ENCODE data around the gene DUOX1. TPM values are rescaled to one million over a fixed set of nuclear protein-coding genes. Genes with fewer than 3 reads are reported as not detected.
A peak's percentile ranks its signal among the peaks of the same experiment; 100 is the strongest.

Gene DUOX1
- total and polyA plus RNA-seq, 7 donors = 0.03 to 0.94 (median 0.46) TPM

GRCh38 chr15:45110256-45110820 lies 19.5 kb upstream of the DUOX1 start:
- no peak for DNase-seq
- intact Hi-C loops (cut with DNase I) = no loop called here

GRCh38 chr15:45111390-45112142 lies 18.2 kb upstream of the DUOX1 start:
- no peaks in the 10 kb centered on the region for H3K9me3 ChIP-seq
- H3K27me3 ChIP-seq (ENCODE audit: insufficient read depth in 3 of 3, low read length in 2 of 3) = peaks cover 3 to 79% (median 52%) of the 10 kb centered on the region in 3 donors
- no peak for ATAC-seq
- no peak overlapping the region for H3K4me3 ChIP-seq
- WGBS, 3 donors = 3 to 5% (median 3%) methylated on average over 42 to 71 of the region's 71 CpGs
- TF ChIP-seq, protein P1, sequence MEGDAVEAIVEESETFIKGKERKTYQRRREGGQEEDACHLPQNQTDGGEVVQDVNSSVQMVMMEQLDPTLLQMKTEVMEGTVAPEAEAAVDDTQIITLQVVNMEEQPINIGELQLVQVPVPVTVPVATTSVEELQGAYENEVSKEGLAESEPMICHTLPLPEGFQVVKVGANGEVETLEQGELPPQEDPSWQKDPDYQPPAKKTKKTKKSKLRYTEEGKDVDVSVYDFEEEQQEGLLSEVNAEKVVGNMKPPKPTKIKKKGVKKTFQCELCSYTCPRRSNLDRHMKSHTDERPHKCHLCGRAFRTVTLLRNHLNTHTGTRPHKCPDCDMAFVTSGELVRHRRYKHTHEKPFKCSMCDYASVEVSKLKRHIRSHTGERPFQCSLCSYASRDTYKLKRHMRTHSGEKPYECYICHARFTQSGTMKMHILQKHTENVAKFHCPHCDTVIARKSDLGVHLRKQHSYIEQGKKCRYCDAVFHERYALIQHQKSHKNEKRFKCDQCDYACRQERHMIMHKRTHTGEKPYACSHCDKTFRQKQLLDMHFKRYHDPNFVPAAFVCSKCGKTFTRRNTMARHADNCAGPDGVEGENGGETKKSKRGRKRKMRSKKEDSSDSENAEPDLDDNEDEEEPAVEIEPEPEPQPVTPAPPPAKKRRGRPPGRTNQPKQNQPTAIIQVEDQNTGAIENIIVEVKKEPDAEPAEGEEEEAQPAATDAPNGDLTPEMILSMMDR (IDR thresholded peaks at IDR 0.05) = no peak
- intact Hi-C loops (cut with DNase I) = no loop called here
- no peak for DNase-seq
- no peaks in the 10 kb centered on the region for H3K36me3 ChIP-seq (ENCODE audit: insufficient read depth in 1 of 2, low read depth in 1 of 2)
- no peak overlapping the region for H3K27ac ChIP-seq
- H3K4me1 ChIP-seq = peaks cover 9% of the 10 kb centered on the region

More at GRCh38 chr15:45110256-45110820, 19.5 kb upstream of the DUOX1 start:
- Histone ChIP-seq H3K27me3 (ENCODE audit: insufficient read depth in 3 of 3, low read length in 2 of 3) (peaks cover 3 to 67% (median 46%) of the 10 kb centered on the region in 3 donors), H3K4me3 (no peak overlapping the region), H3K27ac (no peak overlapping the region), H3K4me1 (peaks cover 9% of the 10 kb centered on the region), H3K36me3 (ENCODE audit: insufficient read depth in 1 of 2, low read depth in 1 of 2) (no peaks in the 10 kb centered on the region), H3K9me3 (no peaks in the 10 kb centered on the region)
- TF ChIP-seq, protein P1 (IDR thresholded peaks at IDR 0.05) = no peak
- no peak for ATAC-seq
- WGBS, 3 donors = 24 to 37% (median 28%) methylated on average over 8 to 11 of the region's 11 CpGs

GRCh38 chr15:45112143-45112590 lies 17.6 kb upstream of the DUOX1 start:
- DNase-seq (no peak), ATAC-seq (no peak)
- Histone ChIP-seq H3K27ac (no peak overlapping the region), H3K9me3 (no peaks in the 10 kb centered on the region), H3K27me3 (ENCODE audit: insufficient read depth in 3 of 3, low read length in 2 of 3) (peaks cover 3 to 85% (median 54%) of the 10 kb centered on the region in 3 donors), H3K36me3 (ENCODE audit: insufficient read depth in 1 of 2, low read depth in 1 of 2) (no peaks in the 10 kb centered on the region), H3K4me3 (peak overlapping the region; percentile 10), H3K4me1 (peaks cover 15% of the 10 kb centered on the region)
- TF ChIP-seq, protein P1 (IDR thresholded peaks at IDR 0.05) = no peak
- WGBS, 3 donors = 1 to 5% (median 4%) methylated on average over 13 of the region's 13 CpGs
- intact Hi-C loops (cut with DNase I) = no loop called here

DNA sequence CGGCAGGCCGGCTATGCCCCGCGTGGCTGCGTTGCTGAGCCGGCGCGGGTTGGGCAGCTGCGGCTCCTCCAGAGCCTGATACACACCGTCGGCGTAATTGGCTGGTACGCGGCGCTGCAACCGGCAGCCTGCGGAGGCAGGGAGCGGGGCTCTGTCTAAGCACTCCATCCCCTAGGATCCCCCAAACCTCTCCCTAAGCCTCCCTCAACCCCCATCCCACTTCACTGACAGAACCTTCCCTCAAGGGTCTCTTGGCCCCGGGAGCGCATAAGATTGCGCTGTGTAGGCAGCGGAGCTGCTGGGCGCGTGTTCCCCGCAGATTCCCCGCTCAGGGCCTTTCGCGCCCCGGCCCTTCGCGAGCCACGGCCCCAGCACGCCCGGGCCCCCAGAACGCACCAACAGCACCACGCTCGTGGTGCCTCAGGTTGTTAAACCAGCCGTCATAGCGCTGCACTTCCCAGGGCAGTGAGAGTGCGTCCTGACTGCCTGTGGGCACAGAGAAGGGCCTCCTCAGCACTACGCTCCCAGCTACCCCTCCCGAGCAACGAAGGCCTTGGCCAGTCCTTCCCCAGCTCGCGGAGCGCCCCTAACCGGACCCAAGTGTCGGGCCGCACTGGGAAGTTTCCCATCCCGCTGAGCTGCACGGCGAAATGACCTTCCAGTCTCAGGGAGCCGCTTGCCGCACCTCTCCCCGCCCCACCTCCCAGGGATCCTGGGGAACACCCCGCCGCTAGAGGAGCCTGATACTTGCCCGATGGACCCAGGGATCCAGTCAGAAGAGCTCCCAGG lies 17.0 kb upstream of the DUOX1 start:
- Histone ChIP-seq H3K4me1 (peaks cover 21% of the 10 kb centered on the region), H3K27me3 (ENCODE audit: insufficient read depth in 3 of 3, low read length in 2 of 3) (peaks cover 3 to 92% (median 54%) of the 10 kb centered on the region in 3 donors), H3K9me3 (no peaks in the 10 kb centered on the region), H3K4me3 (peak overlapping the region; percentile 10), H3K27ac (no peak overlapping the region), H3K36me3 (ENCODE audit: insufficient read depth in 1 of 2, low read depth in 1 of 2) (no peaks in the 10 kb centered on the region)
- intact Hi-C loops (cut with DNase I) = no loop called here
- DNase-seq (no peak), ATAC-seq (no peak)
- 1 to 2% (median 1%) methylated on average over 57 to 58 of the region's 58 CpGs for WGBS, 3 donors
- TF ChIP-seq, protein P1 (IDR thresholded peaks at IDR 0.05) = no peak
